ENCODE measurements around the gene METRNL.

The METRNL gene

GRCh38 chr17:83100220-83100852 is 20.9 kb downstream of the METRNL start:
- Histone ChIP-seq H3K9me3 (ENCODE audit: severe bottlenecking) (no peaks in the 10 kb centered on the region), H3K4me1 (ENCODE audit: insufficient read depth, poor library complexity, severe bottlenecking) (peaks cover 9% of the 10 kb centered on the region), H3K4me3 (ENCODE audit: severe bottlenecking) (no peak overlapping the region), H3K36me3 (ENCODE audit: low read depth) (no peaks in the 10 kb centered on the region), H3K27ac (ENCODE audit: poor library complexity, severe bottlenecking) (no peak overlapping the region), H3K27me3 (ENCODE audit: insufficient read depth, poor library complexity, severe bottlenecking) (no peaks in the 10 kb centered on the region)
- DNase-seq (ENCODE audit: low spot score), result no peak
- TF ChIP-seq CTCF (IDR thresholded peaks at IDR 0.05; ENCODE audit: poor library complexity, severe bottlenecking), result no peak
- ATAC-seq (ENCODE audit: low read depth), result no peak

- Histone ChIP-seq H3K4me3 (ENCODE audit: severe bottlenecking) (no peak overlapping the region), H3K36me3 (ENCODE audit: low read depth) (no peaks in the 10 kb centered on the region), H3K9me3 (ENCODE audit: severe bottlenecking) (no peaks in the 10 kb centered on the region), H3K27me3 (ENCODE audit: insufficient read depth, poor library complexity, severe bottlenecking) (no peaks in the 10 kb centered on the region), H3K27ac (ENCODE audit: poor library complexity, severe bottlenecking) (no peak overlapping the region), H3K4me1 (ENCODE audit: insufficient read depth, poor library complexity, severe bottlenecking) (peaks cover 9% of the 10 kb centered on the region)
- no peak for TF ChIP-seq CTCF (IDR thresholded peaks at IDR 0.05; ENCODE audit: poor library complexity, severe bottlenecking)
- ATAC-seq (ENCODE audit: low read depth), result no peak
- DNase-seq (ENCODE audit: low spot score), result no peak
Observed at GRCh38 chr17:83100853-83101391, 21.5 kb downstream of the METRNL start.

- Histone ChIP-seq H3K4me3 (ENCODE audit: severe bottlenecking) (no peak overlapping the region), H3K27me3 (ENCODE audit: insufficient read depth, poor library complexity, severe bottlenecking) (no peaks in the 10 kb centered on the region), H3K27ac (ENCODE audit: poor library complexity, severe bottlenecking) (peak overlapping the region; percentile 42), H3K9me3 (ENCODE audit: severe bottlenecking) (no peaks in the 10 kb centered on the region), H3K36me3 (ENCODE audit: low read depth) (no peaks in the 10 kb centered on the region), H3K4me1 (ENCODE audit: insufficient read depth, poor library complexity, severe bottlenecking) (peaks cover 9% of the 10 kb centered on the region)
- peak; percentile 65 for ATAC-seq (ENCODE audit: low read depth)
- DNase-seq (ENCODE audit: low spot score), result no peak
- no peak for TF ChIP-seq CTCF (IDR thresholded peaks at IDR 0.05; ENCODE audit: poor library complexity, severe bottlenecking)
Observed at GRCh38 chr17:83101805-83102480, 22.5 kb downstream of the METRNL start.

GRCh38 chr17:83103200-83103942 is 24.0 kb downstream of the METRNL start:
- no peak overlapping the region for H3K4me3 ChIP-seq (ENCODE audit: severe bottlenecking)
- no peaks in the 10 kb centered on the region for H3K9me3 ChIP-seq (ENCODE audit: severe bottlenecking)
- no peak overlapping the region for H3K27ac ChIP-seq (ENCODE audit: poor library complexity, severe bottlenecking)
- no peak for TF ChIP-seq CTCF (IDR thresholded peaks at IDR 0.05; ENCODE audit: poor library complexity, severe bottlenecking)
- DNase-seq (ENCODE audit: low spot score), result no peak
- no peak for ATAC-seq (ENCODE audit: low read depth)
- peaks cover 9% of the 10 kb centered on the region for H3K4me1 ChIP-seq (ENCODE audit: insufficient read depth, poor library complexity, severe bottlenecking)
- no peaks in the 10 kb centered on the region for H3K27me3 ChIP-seq (ENCODE audit: insufficient read depth, poor library complexity, severe bottlenecking)
- no peaks in the 10 kb centered on the region for H3K36me3 ChIP-seq (ENCODE audit: low read depth)

Data from RWPE2 (cell line).